Stimulated activated CD4-positive, alpha-beta T cell treated with anti-CD3 and anti-CD28 coated beads, Interleukin-4, amount 100 ng/mL, for 24 hours (primary cell): ENCODE data around the gene TLCD3A.
"Not testable (repeated sequence)": the region's sequence is repeated elsewhere in the genome, so short reads cannot be mapped to it uniquely, and the experiment has no call there.

Source experiments
- DNase-seq: peaks from one replicate; pipeline ENCODE4 v3.0.0-alpha.2; 2020

TLCD3A gene

GRCh38 chr17:750431-751037 is 18.1 kb downstream of the TLCD3A start:
- no peak for DNase-seq

- DNase-seq = peak; percentile 53
Observed at GRCh38 chr17:751269-752001, 19.0 kb downstream of the TLCD3A start.

GRCh38 chr17:752002-752619 is 19.7 kb downstream of the TLCD3A start, which contains the start of gene GEMIN4:
TSS of gene GEMIN4 (minus strand) at chr17:752264. CDS start at chr17:752142, 122 bp downstream.
- DNase-seq = peak; percentile 98

- DNase-seq = peak; percentile 50
Observed at GRCh38 chr17:752620-753219, 20.3 kb downstream of the TLCD3A start.

- DNase-seq = no peak
Observed at GRCh38 chr17:753418-753817, 21.0 kb downstream of the TLCD3A start.

- DNase-seq = not testable (repeated sequence)
Observed at GRCh38 chr17:755319-755961, 23.0 kb downstream of the TLCD3A start.

- DNase-seq = not testable (repeated sequence)
Observed at GRCh38 chr17:756010-756567, 23.7 kb downstream of the TLCD3A start.

- no peak for DNase-seq
Observed at GRCh38 chr17:759964-760363, 27.6 kb downstream of the TLCD3A start.

GRCh38 chr17:760371-760770 is 28.0 kb downstream of the TLCD3A start:
- DNase-seq = no peak

GRCh38 chr17:767076-767475 is 34.7 kb downstream of the TLCD3A start:
- DNase-seq = no peak

- DNase-seq = no peak
Observed at GRCh38 chr17:773016-773415, 40.6 kb downstream of the TLCD3A start.

- no peak for DNase-seq
Observed at GRCh38 chr17:773467-774312, 41.3 kb downstream of the TLCD3A start.

GRCh38 chr17:774313-774584 is 41.9 kb downstream of the TLCD3A start:
- no peak for DNase-seq

- no peak for DNase-seq
Observed at GRCh38 chr17:778096-778495, 45.7 kb downstream of the TLCD3A start.

- peak; percentile 93 for DNase-seq
Observed at GRCh38 chr17:781805-782731, 49.7 kb downstream of the TLCD3A start, which contains the start of the genes GLOD4 and MRM3. TSS of gene GLOD4 (minus strand) at chr17:782280. CDS start at chr17:782255, 25 bp downstream. TSS of gene MRM3 (plus strand) at chr17:782353. CDS start at chr17:782379, 26 bp downstream.

GRCh38 chr17:784143-784542 is 51.7 kb downstream of the TLCD3A start:
- no peak for DNase-seq

GRCh38 chr17:785901-786300 is 53.5 kb downstream of the TLCD3A start:
- not testable (repeated sequence) for DNase-seq

GRCh38 chr17:787641-788221 is 55.3 kb downstream of the TLCD3A start:
- DNase-seq = no peak

GRCh38 chr17:788551-788950 is 56.2 kb downstream of the TLCD3A start:
- no peak for DNase-seq

GRCh38 chr17:789160-789840 is 56.9 kb downstream of the TLCD3A start:
- DNase-seq = no peak
